Gastroesophageal sphincter (tissue), 4 donors: Measurements from ENCODE around the gene CMTM5. TPM values are rescaled to one million over a fixed set of nuclear protein-coding genes. Genes with fewer than 3 reads are reported as not detected.

Experiments used
- ATAC-seq: fragments of 150-250 bp; one replicate; pipeline ENCODE4 v1.9.1; 2016; ENCODE audit warnings: mild to moderate bottlenecking, moderate library complexity
- H3K27ac ChIP-seq, 4 donors: fragments of 200-600 bp; sonication (generic) in 3 of 4; 1 replicate in 3 of 4; 2 replicates in 1 of 4; pipeline ENCODE4 v1.5.1; 2016 to 2019
- H3K27me3 ChIP-seq: fragments of 200-600 bp; sonication (generic); one replicate; pipeline ENCODE4 v1.5.1; 2019
- H3K36me3 ChIP-seq, 2 donors: fragments of 200-600 bp; sonication (generic); one replicate each; pipeline ENCODE4 v1.5.1; 2019; ENCODE audit warnings: control low read depth in 1 of 2
- H3K4me1 ChIP-seq, 3 donors: fragments of 200-600 bp; sonication (generic); 1 replicate in 2 of 3; 2 replicates in 1 of 3; pipeline ENCODE4 v1.5.1; 2016 to 2019; ENCODE audit warnings: control low read depth in 2 of 3
- H3K4me3 ChIP-seq, 2 donors: fragments of 200-600 bp; sonication (generic); one replicate each; pipeline ENCODE4 v1.5.1; 2019; ENCODE audit warnings: mild to moderate bottlenecking in 1 of 2, moderate library complexity in 1 of 2
- H3K9me3 ChIP-seq, 3 donors: fragments of 200-600 bp; sonication (generic); one replicate each; pipeline ENCODE4 v1.5.1; 2017 to 2019; ENCODE audit warnings: control low read depth in 2 of 3
- CTCF ChIP-seq, 4 experiments: fragments of 200-600 bp in 2 of 4; fragments of 450-650 bp in 2 of 4; sonication (generic) in 1 of 4; IDR thresholded peaks; one replicate each; pipeline ENCODE4 v1.5.1; 2017 to 2019; ENCODE audit warnings: antibody characterized with exemption in 4 of 4, mild to moderate bottlenecking in 2 of 4, moderate library complexity in 2 of 4
- EP300 ChIP-seq: sonication (generic); formaldehyde crosslinking; IDR thresholded peaks from one replicate; pipeline ENCODE4 v1.6.1; 2017; ENCODE audit warnings: antibody characterized with exemption, mild to moderate bottlenecking
- POLR2A ChIP-seq, 2 donors: fragments of 450-650 bp; IDR thresholded peaks; one replicate each; pipeline ENCODE4 v1.6.1; 2017; ENCODE audit warnings: antibody characterized with exemption in 2 of 2, mild to moderate bottlenecking in 2 of 2, moderate library complexity in 1 of 2
- POLR2AphosphoS5 ChIP-seq: sonication (generic); formaldehyde crosslinking; IDR thresholded peaks from one replicate; pipeline ENCODE4 v1.6.1; 2017; ENCODE audit warnings: antibody characterized with exemption
- WGBS, 2 donors: methylation state at CpG; one replicate each; pipeline ENCODE4 v1.1.5; 2018; ENCODE audit warnings: low coverage in 1 of 2; 5-methylcytosine and 5-hydroxymethylcytosine counted together
- total RNA-seq, 4 donors: library from RNA; depleted of rRNA; stranded (reverse); fragments of >200 nt; gene quantifications; one replicate each; pipeline ENCODE4 v1.1.0, GENCODE V29; 2016

The CMTM5 gene
- total RNA-seq, 4 donors from 2014 or later = 0.81 to 2.3 (median 1.2) TPM; not detected in 1

- H3K36me3 ChIP-seq = no peaks in the 10 kb centered on the region
Measured at GRCh38 chr14:23405516-23406025, 28.7 kb downstream of the CMTM5 start.

GRCh38 chr14:23406244-23406643, 29.4 kb downstream of the CMTM5 start:
- Histone ChIP-seq H3K27me3 (peaks cover 56% of the 10 kb centered on the region), H3K4me1 (no peaks in the 10 kb centered on the region), H3K36me3 (no peaks in the 10 kb centered on the region), H3K9me3 (no peaks in the 10 kb centered on the region), H3K4me3 (no peak overlapping the region), H3K27ac (no peak overlapping the region)
- ATAC-seq = no peak
- TF ChIP-seq POLR2A (IDR thresholded peaks at IDR 0.05) (no peak), POLR2AphosphoS5 (no peak), EP300 (no peak), CTCF (IDR thresholded peaks at IDR 0.05) (no peak)
- 87% methylated on average over 2 of the region's 4 CpGs; no CpG with 5 or more reads in 1 of the 2 donors for WGBS, 2 donors

More at GRCh38 chr14:23405516-23406025, 28.7 kb downstream of the CMTM5 start:
- H3K4me1 ChIP-seq = no peaks in the 10 kb centered on the region
- 100% methylated on average over 2 of the region's 13 CpGs; no CpG with 5 or more reads in 1 of the 2 donors for WGBS, 2 donors
- TF ChIP-seq CTCF (IDR thresholded peaks at IDR 0.05) = no peak
- TF ChIP-seq POLR2A (IDR thresholded peaks at IDR 0.05) = no peak
- TF ChIP-seq EP300 = no peak
- no peak for TF ChIP-seq POLR2AphosphoS5
- H3K4me3 ChIP-seq = no peak overlapping the region
- no peak overlapping the region for H3K27ac ChIP-seq
- no peaks in the 10 kb centered on the region for H3K9me3 ChIP-seq
- ATAC-seq = no peak
- H3K27me3 ChIP-seq = peaks cover 56% of the 10 kb centered on the region

GRCh38 chr14:23406725-23407355, 30.0 kb downstream of the CMTM5 start:
- Histone ChIP-seq H3K4me1 (no peaks in the 10 kb centered on the region), H3K36me3 (no peaks in the 10 kb centered on the region), H3K27me3 (peaks cover 56% of the 10 kb centered on the region), H3K9me3 (no peaks in the 10 kb centered on the region), H3K27ac (no peak overlapping the region), H3K4me3 (no peak overlapping the region)
- no peak for ATAC-seq
- WGBS, 2 donors = 67 to 80% methylated on average over 5 to 10 of the region's 15 CpGs
- TF ChIP-seq POLR2A (IDR thresholded peaks at IDR 0.05) = no peak

GRCh38 chr14:23407516-23408306, 30.9 kb downstream of the CMTM5 start, which contains the start of gene MYH6:
TSS of gene MYH6 (minus strand) at chr14:23408273. CDS start at chr14:23407223, 1,050 bp downstream.
- Histone ChIP-seq H3K4me3 (no peak within 1 kb of the TSS), H3K27ac (no peak within 1 kb of the TSS), H3K36me3 (no peaks in the 10 kb centered on the region), H3K9me3 (no peaks in the 10 kb centered on the region), H3K27me3 (peaks cover 53% of the 10 kb centered on the region), H3K4me1 (no peaks in the 10 kb centered on the region)
- TF ChIP-seq CTCF (IDR thresholded peaks at IDR 0.05) = no peak
- 74 to 87% methylated on average over 4 to 13 of the region's 15 CpGs for WGBS, 2 donors
- no peak for ATAC-seq

- ATAC-seq = no peak
- H3K27ac ChIP-seq = no peak overlapping the region
- H3K36me3 ChIP-seq = no peaks in the 10 kb centered on the region
- no peaks in the 10 kb centered on the region for H3K9me3 ChIP-seq
- peaks cover 48% of the 10 kb centered on the region for H3K27me3 ChIP-seq
- no peaks in the 10 kb centered on the region for H3K4me1 ChIP-seq
- 43 to 50% methylated on average over 3 to 5 of the region's 5 CpGs for WGBS, 2 donors
- no peak overlapping the region for H3K4me3 ChIP-seq
- TF ChIP-seq EP300 = no peak
- TF ChIP-seq CTCF (IDR thresholded peaks at IDR 0.05) = no peak
- no peak for TF ChIP-seq POLR2AphosphoS5
- no peak for TF ChIP-seq POLR2A (IDR thresholded peaks at IDR 0.05)
Measured at GRCh38 chr14:23408307-23408630, 31.4 kb downstream of the CMTM5 start.
